SK-N-SH (cell line): ENCODE measurements around the gene SUPT3H.

Experiments
- CTCF ChIP-seq: fragments of 200-600 bp; sonication (generic); IDR thresholded peaks from 2 replicates; pipeline ENCODE4 v1.6.1; 2017; ENCODE audit warnings: antibody characterized with exemption, mild to moderate bottlenecking, moderate library complexity
- EP300 ChIP-seq, 2 experiments: IDR thresholded peaks; 2 replicates each; pipeline versions ENCODE4 v1.4.0 to v1.6.1; 2012; ENCODE audit warnings: borderline replicate concordance in 1 of 2, low read depth in 1 of 2, low read length in 1 of 2
- EZH2phosphoT487 ChIP-seq: fragments of 200-600 bp; sonication (generic); IDR thresholded peaks from 2 replicates; pipeline ENCODE4 v1.6.1; 2017; ENCODE audit warnings: low read depth, mixed run types, mild to moderate bottlenecking, antibody characterized with exemption, moderate library complexity, borderline replicate concordance
- FOXM1 ChIP-seq: IDR thresholded peaks from 2 replicates; pipeline ENCODE4 v1.4.0; 2012; ENCODE audit warnings: low read depth, mild to moderate bottlenecking
- GATA2 ChIP-seq: sonication (generic); formaldehyde crosslinking; IDR thresholded peaks from 2 replicates; pipeline ENCODE4 v1.5.0; 2020; ENCODE audit warnings: mild to moderate bottlenecking, missing genetic modification reagents
- JUND ChIP-seq: IDR thresholded peaks from 2 replicates; pipeline ENCODE4 v1.4.0; 2012
- MXI1 ChIP-seq: IDR thresholded peaks from 2 replicates; pipeline ENCODE4 v1.6.1; 2012; ENCODE audit warnings: mild to moderate bottlenecking, low read depth, low read length, improper control_type of control experiment
- POLR2AphosphoS5 ChIP-seq: IDR thresholded peaks from 2 replicates; pipeline ENCODE4 v1.6.1; 2012; ENCODE audit warnings: low read depth, low read length
- RAD21 ChIP-seq: IDR thresholded peaks from 2 replicates; pipeline ENCODE4 v1.6.1; 2012; ENCODE audit warnings: mild to moderate bottlenecking, low read length
- RFX5 ChIP-seq: IDR thresholded peaks from 2 replicates; pipeline ENCODE4 v1.6.1; 2012; ENCODE audit warnings: mild to moderate bottlenecking, improper control_type of control experiment, low read length
- SIN3A ChIP-seq: IDR thresholded peaks from 2 replicates; pipeline ENCODE4 v1.6.1; 2012; ENCODE audit warnings: low read depth, mild to moderate bottlenecking, low read length, moderate library complexity, borderline replicate concordance
- TCF12 ChIP-seq: IDR thresholded peaks from 2 replicates; pipeline ENCODE4 v1.4.0; 2012
- YY1 ChIP-seq: IDR thresholded peaks from 2 replicates; pipeline ENCODE4 v1.4.0; 2012; ENCODE audit warnings: low read depth, mild to moderate bottlenecking

- no peak for TF ChIP-seq RAD21
- TF ChIP-seq MXI1: no peak
- no peak for TF ChIP-seq JUND
- no peak for TF ChIP-seq CTCF
- no peak for TF ChIP-seq POLR2AphosphoS5
- no peak for TF ChIP-seq EP300 (IDR thresholded peaks at IDR 0.05; ENCODE audit: borderline replicate concordance in 1 of 2, low read depth in 1 of 2, low read length in 1 of 2)
- TF ChIP-seq YY1: no peak
- no peak for TF ChIP-seq TCF12
- TF ChIP-seq RFX5: no peak
- no peak for TF ChIP-seq GATA2 (CRISPR knock-in tag)
- TF ChIP-seq FOXM1: no peak
- TF ChIP-seq EZH2phosphoT487: no peak
- TF ChIP-seq SIN3A: no peak
Observed at GRCh38 chr6:44995486-44996132, 382.1 kb downstream of the SUPT3H start.
